Dendritic cell treated with granulocyte-macrophage colony-stimulating factor and Interleukin-4, amounts not matched to agents 40 ng/mL and 50 ng/mL, for 4 days (primary cell): ENCODE results near the gene ZACN.

Source experiments
- H3K27ac Mint-ChIP-seq: one replicate; pipeline ENCODE4 v1.8.0; 2022; ENCODE audit warnings: mild to moderate bottlenecking, mixed read lengths
- H3K27me3 Mint-ChIP-seq: one replicate; pipeline ENCODE4 v1.8.0; 2022; ENCODE audit warnings: mild to moderate bottlenecking, mixed read lengths
- H3K36me3 Mint-ChIP-seq: one replicate; pipeline ENCODE4 v1.8.0; 2022; ENCODE audit warnings: low read depth, mixed read lengths
- H3K4me1 Mint-ChIP-seq: one replicate; pipeline ENCODE4 v1.8.0; 2022; ENCODE audit warnings: low read depth, mixed read lengths
- H3K4me3 Mint-ChIP-seq: one replicate; pipeline ENCODE4 v1.8.0; 2022; ENCODE audit warnings: mild to moderate bottlenecking, moderate library complexity, mixed read lengths
- H3K9me3 Mint-ChIP-seq: one replicate; pipeline ENCODE4 v1.8.0; 2022; ENCODE audit warnings: mixed read lengths
- intact Hi-C: fragments of 100-400 bp; cut with micrococcal nuclease; formaldehyde crosslinking; loops from one replicate; pipeline ENCODE4 v1.15.0; 2022

The ZACN gene

DNA sequence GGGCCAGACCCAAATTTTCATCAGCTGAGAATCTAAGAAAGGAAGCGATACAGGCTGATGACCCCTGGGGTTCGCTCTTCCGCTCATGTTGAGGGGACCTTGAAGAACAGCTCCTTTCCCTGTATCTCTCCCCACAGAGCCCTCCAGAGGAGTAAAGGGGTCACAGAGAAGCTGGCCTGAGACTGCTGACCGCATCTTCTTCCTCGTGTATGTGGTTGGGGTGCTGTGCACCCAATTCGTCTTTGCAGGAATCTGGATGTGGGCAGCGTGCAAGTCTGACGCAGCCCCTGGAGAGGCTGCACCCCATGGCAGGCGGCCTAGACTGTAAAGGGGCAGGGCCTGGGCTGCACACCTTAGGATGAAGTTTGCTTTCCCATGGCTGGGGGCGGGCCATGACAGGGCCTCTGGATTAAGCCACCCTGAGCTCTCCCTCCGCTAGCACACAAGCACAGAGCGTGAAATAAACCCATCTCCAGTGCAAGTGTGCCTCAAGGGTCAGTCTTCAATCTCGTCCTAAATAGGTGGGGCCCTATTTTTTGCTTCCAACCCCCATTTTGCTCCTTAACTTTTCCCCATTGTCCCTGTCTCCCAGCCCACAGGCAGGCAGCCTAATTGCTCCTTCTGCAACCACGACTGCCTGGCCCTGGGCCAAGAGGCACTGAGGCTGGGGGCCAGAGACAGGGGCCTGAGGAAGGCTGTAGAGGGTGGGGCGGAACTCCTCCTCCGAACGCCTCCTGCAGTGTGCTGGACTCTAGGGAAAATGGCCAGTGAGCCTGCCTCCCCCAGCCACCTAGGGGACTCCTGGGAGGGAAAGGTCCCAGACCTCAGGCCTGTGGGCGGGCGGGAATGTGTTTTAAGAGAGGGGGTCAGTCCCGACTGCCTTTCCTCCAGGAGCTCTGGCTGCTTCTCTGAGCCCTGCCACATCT, 3.6 kb downstream of the ZACN start:
- H3K27ac Mint-ChIP-seq, result no peak overlapping the region

DNA sequence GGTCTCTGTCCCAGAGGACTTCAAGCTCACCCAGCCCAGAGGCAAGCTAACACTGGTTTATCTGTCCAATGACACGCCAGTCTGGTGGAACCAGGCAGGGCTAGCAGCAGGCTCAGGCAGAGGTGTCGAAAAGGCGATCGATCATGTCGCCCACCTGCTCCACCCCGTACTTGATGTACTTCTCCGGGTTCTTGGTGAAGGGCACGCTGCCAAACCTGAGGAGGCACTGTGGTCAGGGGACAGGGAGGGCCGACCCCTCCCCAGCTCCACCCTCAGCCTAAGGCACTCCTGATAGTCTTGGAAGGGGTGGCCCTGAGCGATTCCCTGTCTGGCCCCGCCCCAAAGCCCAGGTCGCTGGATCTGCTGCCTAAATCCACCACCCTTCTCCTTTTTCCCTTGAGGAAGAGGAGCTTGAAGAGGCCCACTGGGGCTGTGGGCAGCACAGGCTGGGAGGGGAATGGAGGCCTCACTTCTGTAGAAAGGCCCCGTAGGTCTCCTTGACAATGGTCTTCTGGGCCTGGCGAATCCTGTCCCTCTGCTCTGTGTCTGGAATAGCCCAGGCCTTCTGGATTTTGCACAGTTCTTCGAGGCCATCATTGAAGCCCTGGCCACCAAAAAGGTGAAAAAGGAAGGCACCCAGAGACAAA, 4.7 kb downstream of the ZACN start:
- Mint-ChIP-seq H3K4me3 (no peak overlapping the region), H3K27me3 (peaks cover 31% of the 10 kb centered on the region), H3K36me3 (peaks cover 65% of the 10 kb centered on the region), H3K27ac (no peak overlapping the region), H3K9me3 (no peaks in the 10 kb centered on the region), H3K4me1 (peaks cover 4% of the 10 kb centered on the region)
- intact Hi-C loops, result no loop called here

More for the DNA sequence above, 3.6 kb downstream of the ZACN start:
- intact Hi-C loops, result no loop called here
- peaks cover 10% of the 10 kb centered on the region for H3K4me1 Mint-ChIP-seq
- H3K4me3 Mint-ChIP-seq, result no peak overlapping the region
- H3K27me3 Mint-ChIP-seq, result peaks cover 42% of the 10 kb centered on the region
- H3K9me3 Mint-ChIP-seq, result no peaks in the 10 kb centered on the region
- peaks cover 55% of the 10 kb centered on the region for H3K36me3 Mint-ChIP-seq

DNA sequence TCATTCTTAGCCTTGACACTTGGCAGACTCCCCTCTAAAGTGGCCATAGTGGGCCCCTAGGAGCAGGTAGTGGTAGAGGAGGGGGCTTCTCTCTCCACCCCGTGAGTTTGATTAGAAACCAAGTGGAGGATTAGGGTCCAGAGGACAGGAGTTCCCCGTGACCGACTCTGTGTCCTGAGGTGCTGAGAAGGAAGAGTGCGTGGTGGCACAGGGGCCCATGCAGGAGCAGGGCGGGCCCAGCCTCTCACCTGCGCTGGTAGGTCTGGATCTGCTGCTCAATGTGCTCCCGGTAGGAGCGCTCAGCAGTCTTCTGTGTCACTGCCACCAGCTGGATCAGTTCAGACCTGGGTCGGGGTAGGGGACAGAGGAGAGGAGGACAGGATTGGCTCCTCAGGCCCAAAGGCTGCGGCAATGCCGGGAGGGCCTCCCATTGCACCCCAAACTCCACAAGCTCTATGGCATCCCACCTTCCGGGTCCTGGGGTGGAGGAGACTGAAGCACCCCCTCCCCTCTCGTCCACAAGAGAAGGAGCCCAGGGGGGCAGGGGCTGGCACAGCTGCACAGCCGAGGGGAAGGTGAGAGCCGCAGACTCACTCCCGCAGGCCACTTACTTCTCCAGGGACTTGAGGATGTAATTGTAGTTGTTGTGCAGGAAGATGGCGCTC, 6.2 kb downstream of the ZACN start:
- Mint-ChIP-seq H3K36me3 (peaks cover 81% of the 10 kb centered on the region), H3K9me3 (no peaks in the 10 kb centered on the region), H3K4me1 (no peaks in the 10 kb centered on the region), H3K4me3 (no peak overlapping the region), H3K27me3 (peaks cover 16% of the 10 kb centered on the region), H3K27ac (no peak overlapping the region)
- intact Hi-C loops, result no loop called here

DNA sequence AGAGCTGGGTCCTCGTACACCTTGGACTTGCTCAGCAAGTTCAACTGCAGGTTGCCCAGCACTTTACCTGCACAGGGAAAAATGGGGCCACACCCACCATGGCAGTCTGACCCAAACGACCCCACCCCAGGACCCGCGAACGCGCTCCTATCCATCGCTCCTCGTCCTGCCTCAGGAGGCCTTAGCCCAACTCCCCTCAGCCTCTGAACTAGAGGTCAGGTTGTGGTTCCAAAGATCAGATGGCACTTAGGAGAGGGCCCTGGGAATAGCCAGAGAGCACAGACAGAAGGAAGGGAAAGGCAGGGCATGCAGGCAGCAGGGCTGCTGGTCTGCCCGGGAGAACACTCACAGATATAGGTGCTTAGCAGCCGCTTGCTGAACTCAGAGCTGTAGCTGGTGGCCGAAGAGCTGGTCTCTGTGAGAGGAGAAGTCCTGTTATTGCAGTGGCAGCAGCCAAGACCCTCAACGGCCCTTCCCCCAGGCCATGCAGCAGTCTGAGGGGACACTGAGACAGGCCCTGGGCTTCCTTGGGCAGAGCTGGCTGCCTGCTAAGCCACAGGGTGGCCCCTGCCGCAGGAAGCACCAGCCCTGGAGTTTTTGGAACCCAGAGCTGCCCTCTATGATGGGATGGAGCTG, 6.9 kb downstream of the ZACN start:
- H3K27ac Mint-ChIP-seq, result no peak overlapping the region

DNA sequence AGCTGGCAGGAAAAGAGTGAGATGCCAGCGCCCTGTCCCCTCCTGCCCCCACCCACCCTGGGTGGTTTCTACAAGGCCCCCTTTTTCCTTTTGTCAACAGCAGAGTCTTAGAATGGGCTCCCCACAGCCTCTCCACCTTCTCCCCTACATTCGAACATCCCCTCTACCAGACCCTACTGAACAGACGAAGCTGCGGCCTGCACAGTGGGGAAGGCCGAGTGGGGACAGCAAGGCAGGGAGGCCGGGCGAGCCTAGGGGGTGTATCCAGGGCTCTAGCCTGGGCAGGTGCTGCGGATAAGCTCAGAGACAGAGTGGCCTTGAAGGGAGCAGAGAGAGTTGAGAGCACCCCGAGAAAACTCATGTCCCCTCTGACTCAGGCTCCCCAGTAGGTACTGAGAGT, 7.4 kb downstream of the ZACN start:
- intact Hi-C loops, result no loop called here
- Mint-ChIP-seq H3K27me3 (peaks cover 5% of the 10 kb centered on the region), H3K9me3 (no peaks in the 10 kb centered on the region), H3K27ac (no peak overlapping the region), H3K36me3 (peaks cover 93% of the 10 kb centered on the region), H3K4me3 (no peak overlapping the region), H3K4me1 (no peaks in the 10 kb centered on the region)

More for the DNA sequence above, 6.9 kb downstream of the ZACN start:
- intact Hi-C loops, result no loop called here
- no peak overlapping the region for H3K4me3 Mint-ChIP-seq
- no peaks in the 10 kb centered on the region for H3K9me3 Mint-ChIP-seq
- peaks cover 9% of the 10 kb centered on the region for H3K27me3 Mint-ChIP-seq
- H3K4me1 Mint-ChIP-seq, result no peaks in the 10 kb centered on the region
- H3K36me3 Mint-ChIP-seq, result peaks cover 87% of the 10 kb centered on the region

DNA sequence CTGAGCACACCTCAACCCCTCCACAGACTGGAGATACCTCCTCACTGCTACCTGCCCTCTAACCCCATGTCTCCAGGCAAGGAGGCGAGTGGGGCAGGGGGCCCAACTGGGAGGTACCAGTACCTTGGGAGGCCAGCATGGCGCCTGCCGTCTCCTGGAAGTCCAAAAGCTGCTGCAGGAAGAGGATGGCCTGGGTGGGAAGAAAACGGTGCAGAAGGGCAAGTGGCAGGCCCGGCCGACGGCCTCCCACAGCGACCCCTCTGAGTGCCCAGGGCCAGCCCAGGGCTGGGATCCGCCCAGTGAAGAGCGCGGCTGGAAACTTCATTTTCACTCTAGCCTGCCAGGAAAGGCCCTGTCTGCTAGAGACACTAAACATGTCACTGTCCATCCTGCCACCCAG, 8.5 kb downstream of the ZACN start:
- H3K27ac Mint-ChIP-seq, result no peak overlapping the region
- peaks cover 100% of the 10 kb centered on the region for H3K36me3 Mint-ChIP-seq
- intact Hi-C loops, result no loop called here

DNA sequence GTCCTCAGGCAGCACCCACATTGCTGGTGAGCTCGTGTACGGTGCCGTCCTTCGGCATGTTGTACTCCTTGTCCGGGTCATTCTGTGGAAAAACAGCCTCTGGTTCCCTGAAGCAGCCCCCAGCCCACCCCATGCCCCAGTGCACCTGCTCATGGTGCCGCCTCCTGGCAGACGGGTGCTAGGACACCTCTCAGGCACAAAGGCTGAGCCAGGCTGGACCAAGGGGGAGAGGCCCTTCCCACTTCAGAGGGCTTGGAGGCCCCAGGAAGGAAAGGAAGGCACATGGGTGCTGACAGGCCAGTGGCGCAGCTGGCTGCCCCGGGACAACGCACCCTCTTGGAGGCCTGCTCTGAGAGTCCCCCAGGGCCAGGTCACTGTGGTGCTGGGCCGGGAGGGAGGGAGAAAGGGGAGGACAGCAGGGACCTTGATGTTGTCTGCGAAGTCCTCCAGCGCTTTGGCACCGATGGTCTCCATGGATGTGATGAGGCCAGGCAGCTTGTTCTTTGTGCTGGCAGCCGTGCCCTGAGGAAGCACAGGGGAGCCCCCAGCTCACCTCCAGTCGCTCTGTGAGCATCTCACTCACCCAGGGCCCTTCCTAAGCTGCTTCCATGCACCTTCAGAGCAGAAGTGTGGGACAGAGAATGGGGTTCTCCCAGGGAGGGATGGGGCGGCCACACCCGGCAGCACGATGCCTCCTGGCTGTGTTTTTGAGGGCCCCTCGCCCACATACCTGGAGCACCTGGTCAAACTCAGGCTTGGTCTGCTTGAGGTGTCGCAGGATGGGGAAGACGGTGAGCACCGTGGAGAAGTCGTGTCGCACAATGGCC, 9.3 kb downstream of the ZACN start:
- intact Hi-C loops, result no loop called here
- Mint-ChIP-seq H3K27me3 (no peaks in the 10 kb centered on the region), H3K4me3 (no peak overlapping the region), H3K36me3 (peaks cover 100% of the 10 kb centered on the region), H3K27ac (no peak overlapping the region), H3K4me1 (no peaks in the 10 kb centered on the region), H3K9me3 (no peaks in the 10 kb centered on the region)

More for the DNA sequence above, 8.5 kb downstream of the ZACN start:
- no peaks in the 10 kb centered on the region for H3K27me3 Mint-ChIP-seq
- H3K4me1 Mint-ChIP-seq, result no peaks in the 10 kb centered on the region
- H3K4me3 Mint-ChIP-seq, result no peak overlapping the region
- H3K9me3 Mint-ChIP-seq, result no peaks in the 10 kb centered on the region

DNA sequence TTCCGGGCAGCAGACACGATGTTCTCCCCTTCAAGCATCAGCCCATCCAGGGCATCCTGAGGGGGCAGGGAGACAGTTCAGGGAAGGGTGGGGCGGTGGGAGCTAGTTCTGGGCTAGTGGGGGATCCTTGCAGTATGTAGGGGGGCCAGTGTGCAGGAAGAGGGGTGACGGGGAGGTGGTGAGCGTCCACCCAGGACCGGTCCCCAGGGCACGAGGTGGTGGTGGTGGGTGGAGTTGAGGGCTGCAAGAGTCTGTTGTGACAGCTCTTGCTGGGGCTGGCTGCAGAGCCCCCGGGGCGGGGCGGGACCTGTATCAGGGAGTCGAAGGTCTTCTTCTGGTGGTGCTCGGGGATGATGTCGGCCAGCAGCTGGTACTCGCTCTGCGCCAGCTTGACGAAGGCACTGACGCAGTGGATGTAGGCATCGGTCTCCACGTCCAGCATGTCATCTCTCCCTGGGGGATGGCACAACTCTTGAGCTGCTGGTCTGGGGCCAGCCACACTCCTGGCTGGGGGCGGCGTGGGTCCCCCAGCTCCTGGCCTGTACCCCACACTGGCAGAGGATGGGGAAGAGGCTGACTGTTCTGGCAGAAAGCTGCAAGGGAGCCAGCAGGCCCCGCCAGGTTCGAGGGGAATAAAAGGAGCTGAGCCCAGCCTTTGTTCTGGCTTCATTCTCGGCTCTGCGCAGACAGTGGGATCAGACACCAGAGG, 10.0 kb downstream of the ZACN start:
- Mint-ChIP-seq H3K4me3 (no peak overlapping the region), H3K4me1 (no peaks in the 10 kb centered on the region), H3K9me3 (no peaks in the 10 kb centered on the region), H3K27me3 (no peaks in the 10 kb centered on the region), H3K36me3 (peaks cover 100% of the 10 kb centered on the region), H3K27ac (no peak overlapping the region)
- intact Hi-C loops, result no loop called here

DNA sequence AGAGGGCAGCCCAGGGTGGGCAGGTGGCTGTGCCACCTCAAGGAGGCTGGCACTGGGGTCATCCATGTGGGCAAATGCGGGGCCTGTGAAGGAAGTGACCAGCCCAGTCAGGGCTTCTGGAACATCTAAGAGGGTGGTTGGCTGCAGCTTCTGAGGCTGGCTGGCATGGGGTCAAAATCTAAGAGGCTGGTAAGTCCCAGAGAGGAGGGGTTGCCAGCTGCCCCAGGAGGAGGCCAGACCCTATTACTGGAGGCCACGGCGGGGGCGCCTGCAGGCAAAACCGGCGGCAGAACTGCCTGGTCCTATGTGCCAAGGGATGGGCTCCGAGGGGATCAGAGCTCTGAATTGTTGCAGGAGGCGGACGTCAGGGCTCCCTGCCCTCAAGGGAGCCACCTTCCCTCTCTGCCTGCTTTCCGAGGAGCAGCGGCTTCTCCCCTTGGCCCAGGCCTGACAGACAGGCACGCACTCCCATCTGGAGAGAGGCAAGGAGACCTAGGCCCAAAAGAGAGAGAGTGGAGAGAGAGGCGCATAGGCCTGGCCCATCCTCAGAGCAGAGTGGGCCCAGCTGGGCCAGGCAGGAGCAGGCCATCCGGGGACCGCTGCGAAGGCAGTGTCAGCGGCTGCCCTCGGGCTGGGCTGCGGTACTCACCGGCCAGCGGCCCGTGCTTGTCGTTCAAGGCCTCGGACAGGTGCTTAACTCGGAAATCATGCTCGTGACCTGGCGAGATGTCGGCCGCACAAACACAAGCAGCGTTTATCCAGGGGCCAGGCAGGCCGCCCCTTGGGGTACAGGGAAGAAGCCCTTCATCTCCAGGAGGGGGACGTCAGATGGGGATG, 10.9 kb downstream of the ZACN start:
- H3K4me3 Mint-ChIP-seq, result no peak overlapping the region
- no peaks in the 10 kb centered on the region for H3K4me1 Mint-ChIP-seq
- H3K36me3 Mint-ChIP-seq, result peaks cover 100% of the 10 kb centered on the region
- intact Hi-C loops, result no loop called here
- no peaks in the 10 kb centered on the region for H3K27me3 Mint-ChIP-seq
- no peaks in the 10 kb centered on the region for H3K9me3 Mint-ChIP-seq
- H3K27ac Mint-ChIP-seq, result no peak overlapping the region

DNA sequence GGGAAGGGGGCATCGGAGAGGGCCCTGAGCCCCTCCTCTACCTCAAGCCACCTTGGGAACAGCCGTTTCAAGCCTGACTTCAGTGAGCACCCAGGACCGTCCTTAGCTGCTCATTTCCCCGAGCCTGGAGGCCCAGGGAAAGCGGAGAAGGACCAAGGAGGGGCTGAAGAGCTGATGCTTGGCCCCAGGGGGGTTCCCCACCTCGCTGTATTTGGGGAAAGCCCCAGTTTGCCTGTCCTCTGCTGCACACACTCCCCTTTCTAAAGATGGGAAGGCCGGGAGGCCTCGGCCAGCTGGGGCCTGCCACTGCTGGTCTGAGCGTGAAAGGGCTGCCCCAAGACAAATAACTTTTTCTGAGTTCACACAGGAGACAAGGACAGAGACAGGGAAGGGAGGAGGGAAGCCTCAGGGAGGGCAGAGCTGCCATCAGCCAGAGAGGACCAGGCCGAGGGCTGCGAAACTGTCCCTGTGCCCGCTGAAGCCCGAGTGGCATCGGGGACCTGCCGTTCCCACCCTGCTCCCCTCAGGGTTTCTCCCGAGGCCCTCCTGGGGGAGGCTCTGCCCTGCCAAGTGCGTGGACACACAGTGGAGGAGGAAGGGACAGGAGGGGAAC, 11.6 kb downstream of the ZACN start:
- H3K27me3 Mint-ChIP-seq, result no peaks in the 10 kb centered on the region
- intact Hi-C loops, result no loop called here
- no peaks in the 10 kb centered on the region for H3K9me3 Mint-ChIP-seq
- H3K4me1 Mint-ChIP-seq, result no peaks in the 10 kb centered on the region
- H3K27ac Mint-ChIP-seq, result no peak overlapping the region
- no peak overlapping the region for H3K4me3 Mint-ChIP-seq
- H3K36me3 Mint-ChIP-seq, result peaks cover 96% of the 10 kb centered on the region

DNA sequence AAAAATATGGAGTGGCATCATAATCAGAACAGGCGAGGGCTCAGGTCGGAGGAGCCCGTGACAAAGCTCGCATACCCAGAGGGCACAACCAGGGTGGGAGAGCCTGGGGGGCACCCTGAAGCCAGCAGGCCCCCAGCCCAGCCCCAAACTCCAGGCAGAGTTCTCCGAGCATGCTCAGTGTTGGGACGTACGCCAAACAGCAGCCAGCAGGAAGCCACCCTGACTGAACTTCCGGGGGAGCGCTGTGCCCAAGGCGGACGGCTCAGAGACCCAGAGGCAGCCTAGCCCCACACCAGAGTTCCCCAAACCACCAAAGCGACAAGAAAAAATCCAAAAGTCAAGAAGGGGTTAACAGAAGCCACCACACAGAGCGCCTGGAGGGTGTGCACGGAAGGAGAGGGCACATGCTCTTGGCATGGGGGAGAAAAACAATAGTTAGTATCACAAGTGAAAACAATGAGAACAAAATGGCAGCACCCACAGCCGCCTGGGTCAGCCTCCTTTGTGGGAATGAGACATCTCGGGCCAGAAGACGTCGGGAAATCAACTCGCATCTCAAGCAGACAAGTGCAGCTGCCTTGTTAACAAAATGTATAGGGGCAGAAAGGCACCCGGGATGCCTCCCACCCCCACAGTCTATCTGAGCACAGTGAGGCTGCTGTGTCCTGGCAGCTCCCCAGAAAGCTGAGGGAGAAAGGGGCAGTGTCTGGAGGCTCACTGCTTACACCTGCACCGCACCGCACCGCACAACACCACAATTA, 12.7 kb downstream of the ZACN start:
- Mint-ChIP-seq H3K27ac (no peak overlapping the region), H3K27me3 (no peaks in the 10 kb centered on the region), H3K4me1 (no peaks in the 10 kb centered on the region), H3K36me3 (peaks cover 96% of the 10 kb centered on the region), H3K4me3 (no peak overlapping the region), H3K9me3 (no peaks in the 10 kb centered on the region)
- intact Hi-C loops, result no loop called here
